CD4-positive, alpha-beta T cell treated with Interleukin-2 at 100 ng/mL for 4 hours (primary cell): ENCODE data around the gene ELOVL5.

ENCODE experiments used
- DNase-seq: peaks from one replicate; pipeline ENCODE4 v3.0.0-alpha.2; 2020; ENCODE audit warnings: low spot score

The ELOVL5 gene

GRCh38 chr6:53269827-53270226, 78.9 kb downstream of the ELOVL5 start:
- no peak for DNase-seq

GRCh38 chr6:53268858-53269608, 79.7 kb downstream of the ELOVL5 start:
- DNase-seq, result no peak

- no peak for DNase-seq
Observed at GRCh38 chr6:53266553-53267090, 82.1 kb downstream of the ELOVL5 start.

- DNase-seq, result no peak
Observed at GRCh38 chr6:53264915-53265607, 83.7 kb downstream of the ELOVL5 start.

GRCh38 chr6:53264337-53264736, 84.4 kb downstream of the ELOVL5 start:
- DNase-seq, result no peak

GRCh38 chr6:53263917-53264316, 84.8 kb downstream of the ELOVL5 start:
- no peak for DNase-seq

GRCh38 chr6:53259860-53260580, 88.7 kb downstream of the ELOVL5 start:
- no peak for DNase-seq

- DNase-seq, result no peak
Observed at GRCh38 chr6:53258774-53259155, 90.0 kb downstream of the ELOVL5 start.

- DNase-seq, result no peak
Observed at GRCh38 chr6:53258076-53258773, 90.5 kb downstream of the ELOVL5 start.

- no peak for DNase-seq
Observed at GRCh38 chr6:53257533-53257932, 91.2 kb downstream of the ELOVL5 start.

- no peak for DNase-seq
Observed at GRCh38 chr6:53257001-53257400, 91.7 kb downstream of the ELOVL5 start.

- DNase-seq, result no peak
Observed at GRCh38 chr6:53252177-53252692, 96.5 kb downstream of the ELOVL5 start.

- no peak for DNase-seq
Observed at GRCh38 chr6:53251033-53251672, 97.6 kb downstream of the ELOVL5 start.

GRCh38 chr6:53250176-53251032, 98.3 kb downstream of the ELOVL5 start:
- no peak for DNase-seq

- DNase-seq, result no peak
Observed at GRCh38 chr6:53246924-53247323, 101.8 kb downstream of the ELOVL5 start.

- DNase-seq, result peak; percentile 21
Observed at GRCh38 chr6:53244958-53245357, 103.8 kb downstream of the ELOVL5 start.

- no peak for DNase-seq
Observed at GRCh38 chr6:53244399-53244931, 104.3 kb downstream of the ELOVL5 start.

- no peak for DNase-seq
Observed at GRCh38 chr6:53241938-53242337, 106.8 kb downstream of the ELOVL5 start.

GRCh38 chr6:53240761-53241160, 108.0 kb downstream of the ELOVL5 start:
- peak; percentile 23 for DNase-seq

- no peak for DNase-seq
Observed at GRCh38 chr6:53240139-53240538, 108.6 kb downstream of the ELOVL5 start.
